Suppressor macrophage treated with lipopolysaccharide for 1 hour (primary cell): ENCODE measurements around the gene LNP1.
"Not testable (repeated sequence)": the region's sequence is repeated elsewhere in the genome, so short reads cannot be mapped to it uniquely, and the experiment has no call there.

ENCODE experiments used
- DNase-seq, 3 donors: peaks; one replicate each; pipeline ENCODE4 v3.0.0-alpha.2; 2020 to 2022

LNP1 gene

GRCh38 chr3:100400780-100401673, at the start of gene LNP1, which contains the start of gene TOMM70:
Gene LNP1 (plus strand): TSS chr3:100401539. CDS start chr3:100429730, 28,191 bp downstream.
Gene TOMM70 (minus strand): TSS chr3:100401089. CDS start chr3:100400949, 140 bp downstream.
- DNase-seq, result peak; percentile 97 to 98 (median 98)

GRCh38 chr3:100351770-100352169, 49.6 kb upstream of the LNP1 start:
- not testable (repeated sequence) for DNase-seq

DNA sequence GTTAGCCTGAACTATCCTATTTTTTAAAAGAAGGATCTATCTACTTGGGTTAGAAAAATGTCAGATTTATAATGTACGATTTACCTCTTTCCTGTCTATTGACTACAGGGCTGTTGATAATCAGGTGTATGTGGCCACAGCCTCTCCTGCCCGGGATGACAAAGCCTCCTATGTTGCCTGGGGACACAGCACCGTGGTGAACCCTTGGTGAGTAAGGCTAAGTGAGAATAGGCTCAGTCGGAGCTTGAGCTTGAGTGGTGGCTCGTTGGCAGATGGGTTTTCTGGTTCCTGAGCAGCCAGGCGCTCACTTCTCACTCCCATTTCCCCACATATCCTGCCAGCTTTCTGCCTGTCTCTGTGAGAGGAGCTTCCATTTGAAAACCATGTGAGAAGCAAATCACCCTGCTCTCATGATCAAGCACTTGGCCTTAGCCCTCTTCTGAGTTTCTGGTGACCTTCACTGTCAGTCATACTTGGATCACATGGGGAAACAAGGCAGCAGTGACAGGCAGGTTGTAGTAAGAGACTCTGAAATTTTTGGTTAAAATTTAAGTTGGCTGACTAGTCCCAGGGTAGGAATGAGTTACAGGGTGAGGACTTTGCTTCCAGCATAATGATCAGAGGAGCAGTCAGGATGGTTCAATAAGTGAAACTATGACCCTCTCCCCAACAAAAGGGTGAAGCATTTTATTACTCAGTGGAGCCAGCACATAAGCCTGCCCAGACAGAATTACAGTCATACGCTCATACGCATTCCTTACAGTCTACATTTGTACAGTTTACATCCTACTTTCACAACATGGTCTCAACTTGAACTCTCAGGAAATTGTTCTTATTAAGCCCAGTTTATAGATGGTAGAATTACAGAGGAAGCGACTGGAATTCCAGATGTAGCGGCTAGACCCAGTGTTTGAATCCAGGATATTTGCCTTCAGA, 48.8 kb upstream of the LNP1 start:
- DNase-seq, result no peak

GRCh38 chr3:100354850-100355249, 46.5 kb upstream of the LNP1 start:
- no peak for DNase-seq

GRCh38 chr3:100358413-100358812, 42.9 kb upstream of the LNP1 start:
- DNase-seq, result no peak

GRCh38 chr3:100359035-100359434, 42.3 kb upstream of the LNP1 start:
- no peak for DNase-seq

- DNase-seq, result no peak
Observed at GRCh38 chr3:100360757-100361496, 40.4 kb upstream of the LNP1 start.

DNA sequence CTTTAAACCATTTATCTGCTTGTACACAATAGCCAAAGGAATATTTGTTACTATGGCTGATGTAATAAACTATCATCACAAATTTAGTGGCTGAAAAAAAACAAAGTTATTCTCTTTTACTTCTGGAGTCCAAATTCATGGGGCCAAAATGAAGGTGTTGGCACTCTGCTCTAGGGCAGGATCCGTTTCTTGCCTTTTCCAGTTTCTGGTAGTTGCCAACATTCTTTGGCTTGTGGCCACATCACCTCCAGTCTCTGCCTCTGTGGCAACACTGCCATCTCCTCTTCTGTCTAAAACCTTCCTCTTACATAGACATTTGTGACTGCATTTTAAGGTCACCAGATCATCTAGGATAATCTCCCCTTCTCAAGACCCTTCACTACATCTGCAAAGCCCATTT, 39.4 kb upstream of the LNP1 start:
- no peak for DNase-seq

GRCh38 chr3:100364421-100364820, 36.9 kb upstream of the LNP1 start:
- DNase-seq, result no peak

GRCh38 chr3:100366424-100366823, 34.9 kb upstream of the LNP1 start:
- no peak for DNase-seq

- no peak for DNase-seq
Observed at GRCh38 chr3:100368441-100368840, 32.9 kb upstream of the LNP1 start.

DNA sequence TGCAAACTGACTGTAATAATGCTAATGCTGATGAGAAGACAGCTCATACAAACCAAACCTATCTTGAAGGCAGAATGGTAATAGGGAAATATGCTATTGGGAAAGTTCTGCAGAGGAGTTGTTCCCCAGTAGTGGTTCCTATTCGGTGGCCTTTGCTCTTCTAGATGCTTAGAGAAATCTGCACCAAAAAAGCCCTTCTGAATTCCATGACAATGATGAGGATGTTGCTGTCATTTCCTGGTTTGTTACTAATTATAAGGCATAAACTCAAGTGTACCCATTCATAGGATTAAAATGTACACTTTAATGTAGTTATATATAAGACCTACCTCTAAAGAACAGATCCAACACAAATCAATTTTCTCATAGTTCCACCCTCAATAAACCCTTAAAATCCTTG, 30.6 kb upstream of the LNP1 start:
- no peak for DNase-seq

DNA sequence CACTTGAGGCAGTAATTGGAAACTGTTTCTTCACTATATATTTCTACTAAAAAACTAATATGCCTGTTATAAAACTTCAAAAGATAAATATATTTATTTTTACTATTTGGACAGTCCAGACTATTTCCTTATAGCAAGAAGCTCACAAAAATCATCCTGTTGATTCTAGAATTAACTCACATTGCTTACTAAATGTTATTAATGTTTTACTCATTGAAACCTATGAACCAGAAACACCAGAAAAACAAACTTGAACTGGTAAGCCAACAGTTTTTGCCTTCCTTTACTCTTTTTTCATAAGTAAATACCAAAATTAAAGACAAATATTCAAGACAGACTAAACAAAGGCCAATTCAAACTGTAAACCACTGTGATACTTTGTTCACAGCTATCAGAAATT, 26.8 kb upstream of the LNP1 start:
- no peak for DNase-seq

DNA sequence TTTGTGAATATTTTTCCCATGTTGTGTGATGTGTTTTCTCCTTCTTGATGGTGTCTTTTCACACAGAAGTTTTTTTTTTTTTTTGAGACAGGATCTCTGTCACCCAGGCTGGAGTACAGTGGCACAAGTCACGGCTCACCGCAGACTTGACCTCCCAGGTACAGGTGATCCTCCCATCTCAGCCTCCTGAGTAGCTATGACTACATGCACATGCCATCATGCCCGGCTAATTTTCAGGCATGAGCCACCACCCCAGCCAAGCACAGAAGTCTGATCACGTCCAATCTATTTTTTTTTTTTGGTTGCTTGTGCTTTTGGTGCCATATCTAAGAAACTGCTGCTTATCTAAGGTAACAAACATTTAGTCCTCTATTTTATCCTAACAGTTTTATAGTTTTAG, 25.0 kb upstream of the LNP1 start:
- DNase-seq, result no peak

GRCh38 chr3:100384733-100385525, 16.4 kb upstream of the LNP1 start:
- DNase-seq, result no peak

GRCh38 chr3:100386437-100387074, 14.8 kb upstream of the LNP1 start:
- no peak for DNase-seq

- DNase-seq, result no peak
Observed at GRCh38 chr3:100389025-100389424, 12.3 kb upstream of the LNP1 start.

- no peak for DNase-seq
Observed at GRCh38 chr3:100395679-100396431, 5.5 kb upstream of the LNP1 start.

DNA sequence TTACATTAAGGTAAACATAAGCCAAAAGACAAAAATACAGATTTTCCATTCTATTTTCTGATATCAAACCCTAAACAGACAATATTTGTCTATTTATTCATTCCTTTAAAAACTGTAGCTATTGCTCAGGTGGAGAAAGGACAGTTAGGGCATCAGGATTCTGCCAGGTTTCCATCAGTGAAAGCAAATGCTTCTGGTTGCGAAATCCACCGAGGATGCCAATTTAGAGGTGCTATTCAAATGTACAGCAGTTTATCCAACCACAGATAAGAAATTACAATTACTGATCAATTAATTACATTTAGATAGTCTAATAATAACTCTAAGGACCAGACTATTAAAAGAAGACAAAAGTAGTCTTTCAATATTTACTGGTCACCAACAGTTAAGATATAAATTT, 4.4 kb upstream of the LNP1 start:
- DNase-seq, result no peak

- no peak for DNase-seq
Observed at GRCh38 chr3:100399341-100400071, 1.8 kb upstream of the LNP1 start.
